Spleen (tissue), 11 donors: Measurements from ENCODE around the gene SMG6. TPM values are rescaled to one million over a fixed set of nuclear protein-coding genes. Genes with fewer than 3 reads are reported as not detected.

Experiments
- DNase-seq: peaks from one replicate; pipeline ENCODE4 v3.0.0-alpha.2; 2020
- H3K27ac ChIP-seq, 8 donors: fragments of 200-600 bp; sonication (generic) in 7 of 8; 1 replicate in 4 of 8; 2 replicates in 4 of 8; pipeline versions ENCODE4 v1.5.0 to v1.8.0; 2016 to 2021; ENCODE audit warnings: inconsistent platforms in 4 of 8, mild to moderate bottlenecking in 4 of 8, moderate library complexity in 1 of 8
- H3K27me3 ChIP-seq, 7 donors: fragments of 200-600 bp; sonication (generic) in 6 of 7; replicated peaks in 1 of 7; 1 replicate in 4 of 7; 2 replicates in 3 of 7; pipeline versions ENCODE4 v1.5.0 to v1.8.0; 2016 to 2021; ENCODE audit warnings: inconsistent platforms in 3 of 7, mild to moderate bottlenecking in 1 of 7
- H3K36me3 ChIP-seq, 6 donors: fragments of 200-600 bp; sonication (generic) in 5 of 6; 1 replicate in 4 of 6; 2 replicates in 2 of 6; pipeline versions ENCODE4 v1.5.0 to v1.8.0; 2016 to 2021; ENCODE audit warnings: inconsistent platforms in 2 of 6
- H3K4me1 ChIP-seq, 6 donors: fragments of 200-600 bp; sonication (generic) in 5 of 6; 1 replicate in 3 of 6; 2 replicates in 3 of 6; pipeline versions ENCODE4 v1.5.0 to v1.8.0; 2016 to 2021; ENCODE audit warnings: inconsistent platforms in 3 of 6
- H3K4me3 ChIP-seq, 8 donors: fragments of 200-600 bp; sonication (generic) in 7 of 8; 1 replicate in 4 of 8; 2 replicates in 4 of 8; pipeline versions ENCODE4 v1.5.0 to v1.8.0; 2016 to 2021; ENCODE audit warnings: inconsistent platforms in 4 of 8, mild to moderate bottlenecking in 4 of 8, moderate library complexity in 2 of 8
- H3K9me3 ChIP-seq, 8 donors: fragments of 200-600 bp; sonication (generic) in 7 of 8; 1 replicate in 4 of 8; 2 replicates in 4 of 8; pipeline versions ENCODE4 v1.5.0 to v1.8.0; 2016 to 2021; ENCODE audit warnings: inconsistent platforms in 4 of 8
- CTCF ChIP-seq, 11 experiments: fragments of 200-600 bp in 7 of 11; fragments of 450-650 bp in 4 of 11; sonication (generic) in 4 of 11; IDR thresholded peaks in 8 of 11; conservative IDR thresholded peaks in 3 of 11; 1 replicate in 7 of 11; 2 replicates in 4 of 11; pipeline versions ENCODE4 v1.4.0 to v1.8.0; 2016 to 2021; ENCODE audit warnings: antibody characterized with exemption in 11 of 11, inconsistent platforms in 4 of 11, mild to moderate bottlenecking in 1 of 11
- POLR2A ChIP-seq, 3 donors: fragments of 450-650 bp; IDR thresholded peaks; one replicate each; pipeline ENCODE4 v1.5.1; 2017; ENCODE audit warnings: antibody characterized with exemption in 3 of 3, mild to moderate bottlenecking in 1 of 3
- POLR2AphosphoS5 ChIP-seq, 3 donors: sonication (generic); formaldehyde crosslinking; IDR thresholded peaks; one replicate each; pipeline ENCODE4 v1.5.1; 2017; ENCODE audit warnings: antibody characterized with exemption in 3 of 3
- WGBS, 5 donors: extraction: QIAGEN DNeasy Blood & Tissue Kit in 3 of 5; methylation state at CpG; one replicate each; pipeline versions ENCODE4 v1.1.5 to v1.1.7; 2013 to 2018; 5-methylcytosine and 5-hydroxymethylcytosine counted together
- intact Hi-C: fragments of 100-400 bp; cut with DNase I; formaldehyde crosslinking; loops from one replicate; pipeline ENCODE4 v1.15.0; 2023; ENCODE audit warnings: low total_unique reads
- polyA plus RNA-seq, 3 donors: library from polyadenylated mRNA; stranded (reverse); fragments of 200-250 nt; gene quantifications; one replicate each; pipeline ENCODE4 v1.2.1, GENCODE V29; 2013
- total RNA-seq, 7 donors: library from RNA; depleted of rRNA in 3 of 7; stranded (reverse); fragments of >200 nt in 3 of 7; fragmentation: NEBNext Ultra II Directional in 4 of 7; extraction: Animal tissue kit (Norgen Biotek cat#: 25700) in 4 of 7; gene quantifications; one replicate each; pipeline versions ENCODE4 v1.1.0 to v1.2.1, GENCODE V29; 2016 to 2021
- donor health status: healthy with polysubstance abuse.
- donor health status: DM: no; HTN: no; CAD: no; lungs with moderate emphysema.
- donor health status: DM: no; HTN: no; CAD: no.
- donor health status: Bipolar disorder and iron deficiency.
- donor health status: healthy.
- donor health status: DM: no; HTN: no; CAD: no.
- donor health status: DM: yes; HTN: yes; CAD: no.

The SMG6 gene
- total and polyA plus RNA-seq, 10 donors, result 9.7 to 44.2 (median 28.0) TPM

- Histone ChIP-seq H3K27ac (no peak overlapping the region), H3K4me3 (no peak overlapping the region), H3K9me3 (no peaks in the 10 kb centered on the region), H3K27me3 (no peaks in the 10 kb centered on the region), H3K4me1 (peaks cover 0 to 4% (median 0%) of the 10 kb centered on the region in 6 donors), H3K36me3 (peaks cover 0 to 7% (median 0%) of the 10 kb centered on the region in 6 donors)
- DNase-seq, result no peak
- TF ChIP-seq CTCF (IDR thresholded peaks at IDR 0.05 in 8 of 11, conservative IDR thresholded peaks at IDR 0.05 in 3 of 11) (no peak), POLR2AphosphoS5 (IDR thresholded peaks at IDR 0.05) (no peak), POLR2A (IDR thresholded peaks at IDR 0.05) (no peak)
- intact Hi-C loops, result no loop called here
- 94 to 100% (median 98%) methylated on average over 6 of the region's 6 CpGs for WGBS, 5 donors
Measured at GRCh38 chr17:2113279-2113622, 190.3 kb downstream of the SMG6 start.

GRCh38 chr17:2111691-2112090, 191.9 kb downstream of the SMG6 start:
- Histone ChIP-seq H3K27ac (no peak overlapping the region), H3K9me3 (no peaks in the 10 kb centered on the region), H3K4me3 (no peak overlapping the region), H3K4me1 (peaks cover 0 to 14% (median 4%) of the 10 kb centered on the region in 6 donors), H3K27me3 (no peaks in the 10 kb centered on the region), H3K36me3 (peaks cover 0 to 7% (median 0%) of the 10 kb centered on the region in 6 donors)
- DNase-seq, result no peak
- 89 to 98% (median 93%) methylated on average over 5 of the region's 5 CpGs for WGBS, 5 donors
- intact Hi-C loops, result no loop called here
- no peak for TF ChIP-seq POLR2A (IDR thresholded peaks at IDR 0.05)
- no peak for TF ChIP-seq CTCF (IDR thresholded peaks at IDR 0.05 in 8 of 11, conservative IDR thresholded peaks at IDR 0.05 in 3 of 11)
- TF ChIP-seq POLR2AphosphoS5 (IDR thresholded peaks at IDR 0.05), result no peak

GRCh38 chr17:2110436-2110835, 193.1 kb downstream of the SMG6 start:
- DNase-seq, result no peak
- no peak overlapping the region for H3K4me3 ChIP-seq
- intact Hi-C loops, result no loop called here
- peaks cover 0 to 24% (median 11%) of the 10 kb centered on the region in 6 donors for H3K4me1 ChIP-seq
- no peak for TF ChIP-seq POLR2A (IDR thresholded peaks at IDR 0.05)
- no peak for TF ChIP-seq POLR2AphosphoS5 (IDR thresholded peaks at IDR 0.05)
- TF ChIP-seq CTCF (IDR thresholded peaks at IDR 0.05 in 8 of 11, conservative IDR thresholded peaks at IDR 0.05 in 3 of 11), result no peak
- peaks cover 0 to 7% (median 0%) of the 10 kb centered on the region in 6 donors for H3K36me3 ChIP-seq
- 94 to 97% (median 96%) methylated on average over 6 of the region's 6 CpGs for WGBS, 5 donors
- no peaks in the 10 kb centered on the region for H3K9me3 ChIP-seq
- no peaks in the 10 kb centered on the region for H3K27me3 ChIP-seq
- H3K27ac ChIP-seq, result no peak overlapping the region

GRCh38 chr17:2108170-2108569, 195.4 kb downstream of the SMG6 start:
- TF ChIP-seq POLR2A (IDR thresholded peaks at IDR 0.05), result no peak
- TF ChIP-seq CTCF (IDR thresholded peaks at IDR 0.05 in 8 of 11, conservative IDR thresholded peaks at IDR 0.05 in 3 of 11), result no peak
- TF ChIP-seq POLR2AphosphoS5 (IDR thresholded peaks at IDR 0.05), result no peak
- Histone ChIP-seq H3K9me3 (no peaks in the 10 kb centered on the region), H3K4me1 (peaks cover 0 to 27% (median 11%) of the 10 kb centered on the region in 6 donors), H3K4me3 (no peak overlapping the region), H3K36me3 (peaks cover 0 to 11% (median 0%) of the 10 kb centered on the region in 6 donors), H3K27me3 (no peaks in the 10 kb centered on the region), H3K27ac (no peak overlapping the region)
- 82 to 88% (median 85%) methylated on average over 8 of the region's 8 CpGs for WGBS, 5 donors
- intact Hi-C loops, result no loop called here
- DNase-seq, result no peak
